Measurements from ENCODE around the gene GDE1.
"Not testable (repeated sequence)": the region's sequence is repeated elsewhere in the genome, so short reads cannot be mapped to it uniquely, and the experiment has no call there.

GDE1 gene

GRCh38 chr16:19521471-19522396 is at the start of gene GDE1:
Gene GDE1 (minus strand): TSS chr16:19522098. CDS start chr16:19521964, 134 bp downstream.
- peak; percentile 90 for FAIRE-seq

GRCh38 chr16:19567560-19567959 is 45.7 kb upstream of the GDE1 start:
- no peak for FAIRE-seq

GRCh38 chr16:19566362-19566761 is 44.5 kb upstream of the GDE1 start:
- FAIRE-seq: no peak

GRCh38 chr16:19563377-19563776 is 41.5 kb upstream of the GDE1 start:
- FAIRE-seq: no peak

GRCh38 chr16:19560078-19560477 is 38.2 kb upstream of the GDE1 start:
- FAIRE-seq: no peak

GRCh38 chr16:19559242-19559910 is 37.5 kb upstream of the GDE1 start:
- peak; percentile 92 for FAIRE-seq

- FAIRE-seq: peak; percentile 88
Measured at GRCh38 chr16:19555938-19556771, 34.3 kb upstream of the GDE1 start.

GRCh38 chr16:19555186-19555937 is 33.5 kb upstream of the GDE1 start, which contains the start of gene VPS35L:
Gene VPS35L (plus strand): TSS chr16:19555703. CDS start chr16:19555730, 27 bp downstream.
- FAIRE-seq: peak; percentile 97

- FAIRE-seq: no peak
Measured at GRCh38 chr16:19549673-19550072, 27.8 kb upstream of the GDE1 start.

- FAIRE-seq: no peak
Measured at GRCh38 chr16:19548144-19548543, 26.2 kb upstream of the GDE1 start.

- FAIRE-seq: not testable (repeated sequence)
Measured at GRCh38 chr16:19543278-19543996, 21.5 kb upstream of the GDE1 start.

GRCh38 chr16:19542138-19542821 is 20.4 kb upstream of the GDE1 start:
- FAIRE-seq: no peak

- peak; percentile 53 for FAIRE-seq
Measured at GRCh38 chr16:19540241-19540970, 18.5 kb upstream of the GDE1 start.

GRCh38 chr16:19532601-19533000 is 10.7 kb upstream of the GDE1 start:
- FAIRE-seq: no peak

- FAIRE-seq: no peak
Measured at GRCh38 chr16:19528666-19529065, 6.8 kb upstream of the GDE1 start.

- FAIRE-seq: no peak
Measured at GRCh38 chr16:19527161-19527560, 5.3 kb upstream of the GDE1 start.

- no peak for FAIRE-seq
Measured at GRCh38 chr16:19525385-19525723, 3.5 kb upstream of the GDE1 start.

- FAIRE-seq: no peak
Measured at GRCh38 chr16:19524616-19525384, 2.9 kb upstream of the GDE1 start.

- FAIRE-seq: no peak
Measured at GRCh38 chr16:19524356-19524615, 2.4 kb upstream of the GDE1 start.
